HPDE6-E6E7 (cell line): Measurements from ENCODE around the gene TMEM267.
"Not testable (repeated sequence)": the region's sequence is repeated elsewhere in the genome, so short reads cannot be mapped to it uniquely, and the experiment has no call there.

Source experiments
- DNase-seq: peaks from one replicate; pipeline ENCODE4 v3.0.0; 2011; ENCODE audit warnings: missing footprints; ENCODE audit errors: extremely low spot score

The TMEM267 gene

DNA sequence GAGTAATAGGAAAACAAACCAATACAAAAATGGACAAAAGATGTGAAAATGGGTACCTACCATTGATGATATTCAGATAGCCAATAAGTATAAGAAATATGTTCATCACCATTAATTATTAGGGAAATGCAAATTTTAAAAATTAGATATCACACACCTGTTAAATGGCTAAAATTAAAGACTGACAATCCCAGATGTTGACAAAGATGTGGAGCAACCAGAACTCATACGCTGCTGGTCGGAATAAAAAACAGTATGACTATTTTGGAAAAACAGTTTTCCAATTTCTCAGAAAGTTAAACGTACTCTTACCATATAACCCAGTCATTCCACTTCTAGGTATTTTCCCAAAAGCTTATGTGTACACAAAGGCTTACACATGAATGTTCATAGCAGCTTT lies 27.1 kb downstream of the TMEM267 start:
- DNase-seq, result no peak

DNA sequence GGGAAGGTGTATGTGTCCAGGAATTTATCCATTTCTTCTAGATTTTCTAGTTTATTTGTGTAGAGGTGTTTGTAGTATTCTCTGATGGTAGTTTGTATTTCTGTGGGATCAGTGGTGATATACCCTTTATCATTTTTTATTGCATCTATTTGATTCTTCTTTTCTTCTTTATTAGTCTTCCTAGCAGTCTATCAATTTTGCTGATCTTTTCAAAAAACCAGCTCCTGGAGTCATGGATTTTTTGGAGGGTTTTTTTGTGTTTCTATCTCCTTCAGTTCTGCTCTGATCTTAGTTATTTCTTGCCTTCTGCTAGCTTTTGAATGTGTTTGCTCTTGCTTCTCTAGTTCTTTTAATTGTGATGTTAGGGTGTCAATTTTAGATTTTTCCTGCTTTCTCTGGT lies 42.1 kb downstream of the TMEM267 start:
- not testable (repeated sequence) for DNase-seq

DNA sequence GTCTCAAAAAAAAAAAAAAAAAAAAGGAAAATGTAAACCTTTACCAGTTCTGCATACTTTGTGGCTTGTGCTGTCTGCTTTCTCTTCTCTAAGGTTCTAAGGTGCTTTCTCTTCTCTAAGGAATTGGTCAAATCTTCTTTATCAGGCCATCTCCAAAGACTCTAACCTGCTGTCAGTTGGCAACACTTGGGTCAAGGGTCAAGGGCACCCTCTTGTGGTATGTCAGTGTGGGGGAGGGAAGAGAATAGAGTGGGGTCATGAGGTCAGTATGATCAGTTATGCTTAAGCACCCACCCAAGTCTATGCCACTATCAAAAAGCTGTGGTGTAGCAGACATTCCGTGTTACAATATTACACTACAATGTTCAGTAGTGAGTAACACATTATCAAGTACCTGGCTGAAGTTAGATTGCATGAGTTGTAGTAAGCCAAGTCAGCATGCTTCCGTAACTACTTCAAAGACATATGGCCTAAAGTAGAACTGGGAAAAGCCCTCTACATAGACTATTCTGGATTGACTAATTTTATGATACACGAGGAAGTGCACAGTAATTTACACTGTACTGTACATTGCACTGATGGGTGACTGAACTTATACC lies 46.5 kb downstream of the TMEM267 start:
- DNase-seq, result no peak

DNA sequence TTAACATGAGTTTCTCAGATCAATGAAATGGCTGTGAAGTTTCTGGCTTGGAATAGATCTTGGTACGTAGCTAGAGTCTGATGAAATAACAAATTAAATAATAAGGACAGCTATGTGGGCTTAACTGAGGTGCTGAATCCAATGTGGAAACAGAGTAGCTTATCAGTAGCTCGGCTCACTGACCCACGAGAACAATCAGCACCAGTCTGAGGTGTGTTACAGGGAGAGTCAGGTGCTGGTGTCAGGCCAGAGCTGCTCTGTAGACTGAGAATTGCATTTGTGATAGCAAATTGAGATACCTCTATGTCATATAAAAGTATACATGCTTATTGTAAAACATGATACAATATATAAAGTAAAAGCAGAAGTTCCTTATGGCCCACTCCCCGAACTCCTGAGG lies 50.3 kb downstream of the TMEM267 start:
- DNase-seq, result no peak

DNA sequence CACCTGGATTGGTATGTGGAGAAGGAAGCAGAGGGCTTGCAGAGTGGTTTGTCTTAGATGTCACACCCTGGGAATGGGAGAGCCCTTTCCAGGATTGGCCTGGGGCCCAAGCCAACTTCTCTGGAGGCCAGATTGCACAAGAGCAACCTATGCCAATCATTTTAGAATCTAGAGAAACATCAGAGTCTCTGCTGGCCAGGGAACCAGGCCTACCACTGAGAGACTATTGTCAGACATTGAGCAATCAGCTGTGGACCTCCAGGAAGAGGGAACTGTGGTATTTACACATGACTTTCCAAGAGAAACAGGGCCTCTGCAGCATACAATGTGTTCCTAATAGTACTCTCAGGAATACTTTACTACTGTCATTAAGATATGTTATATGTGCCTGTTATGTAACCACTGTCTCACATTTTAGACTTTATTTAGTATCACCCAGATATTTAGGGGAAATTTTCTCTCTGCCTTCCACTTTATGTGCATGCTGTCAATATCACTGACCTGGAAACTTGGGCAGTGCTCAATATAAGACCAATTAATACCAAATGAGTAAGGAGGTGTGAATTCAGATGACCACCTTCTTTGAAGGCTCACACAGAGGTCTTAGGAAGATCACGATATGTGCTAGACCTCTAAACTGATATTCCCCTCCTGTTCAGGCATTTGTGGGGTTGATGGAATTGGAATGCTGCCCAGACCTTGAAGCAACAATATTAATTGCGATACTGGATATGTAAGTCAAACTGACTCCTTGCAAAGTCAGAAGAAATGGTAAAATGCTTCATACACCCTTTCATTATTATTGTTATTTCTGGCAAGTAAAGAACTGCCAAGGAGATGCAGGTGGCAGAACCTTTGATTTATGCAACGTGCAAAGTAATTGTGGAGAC lies 50.9 kb downstream of the TMEM267 start:
- no peak for DNase-seq

DNA sequence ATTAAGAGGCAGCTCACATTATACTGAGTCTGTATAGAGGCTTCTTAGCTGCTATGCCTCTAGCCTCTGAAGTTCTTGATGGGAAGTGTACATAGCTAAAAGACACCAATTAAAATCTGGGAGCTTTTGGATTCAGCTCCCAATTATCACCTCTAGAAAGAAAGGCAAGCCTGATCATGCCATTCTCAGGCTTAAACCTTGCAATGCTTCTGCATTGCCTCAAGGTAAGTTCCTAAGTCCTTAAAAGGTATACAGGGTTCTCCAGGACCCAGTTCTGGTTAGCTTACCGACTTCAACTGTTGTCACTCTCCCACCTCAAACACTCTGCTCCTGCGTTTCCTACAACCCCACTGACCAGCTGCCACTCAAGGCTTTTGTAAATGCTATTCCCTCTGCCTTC lies 54.0 kb downstream of the TMEM267 start:
- no peak for DNase-seq

DNA sequence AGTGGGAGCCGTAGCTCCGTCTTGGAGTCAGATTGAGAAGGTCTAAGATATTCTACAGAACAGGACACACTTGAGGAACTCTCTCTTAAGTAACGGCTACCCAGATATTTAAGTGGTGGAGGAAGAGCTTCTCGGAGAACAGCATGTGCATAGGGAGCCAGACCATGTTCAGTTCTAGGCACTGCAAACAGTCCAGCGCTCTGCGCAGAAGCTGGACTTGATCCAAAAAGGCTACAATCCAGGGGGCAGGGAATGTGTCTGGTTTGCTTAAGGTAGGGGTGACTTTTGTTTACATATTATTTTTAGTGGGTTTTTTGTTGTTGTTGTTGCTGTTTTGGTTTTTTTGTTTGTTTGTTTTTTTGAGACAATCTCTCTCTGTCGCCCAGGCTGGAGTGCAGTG lies 54.6 kb downstream of the TMEM267 start:
- DNase-seq, result no peak

DNA sequence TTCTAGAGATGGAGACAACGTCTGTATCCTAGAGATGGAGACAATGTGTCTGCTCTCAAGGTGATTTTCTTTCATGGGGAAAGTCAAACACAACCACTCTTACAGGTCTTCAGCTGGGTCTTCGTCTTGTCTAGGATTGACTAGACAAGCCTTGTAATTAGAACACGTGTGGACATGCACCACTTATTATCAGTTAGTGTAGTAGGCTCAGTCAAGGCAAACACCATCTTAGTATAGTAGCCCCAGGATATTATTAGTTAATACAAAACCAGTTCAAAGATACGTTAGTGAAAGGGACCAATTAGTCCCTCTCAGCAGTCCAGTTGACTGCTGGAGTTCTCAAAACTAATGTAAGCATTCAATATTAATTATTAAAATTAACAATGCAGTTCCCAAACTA lies 56.4 kb downstream of the TMEM267 start:
- no peak for DNase-seq

DNA sequence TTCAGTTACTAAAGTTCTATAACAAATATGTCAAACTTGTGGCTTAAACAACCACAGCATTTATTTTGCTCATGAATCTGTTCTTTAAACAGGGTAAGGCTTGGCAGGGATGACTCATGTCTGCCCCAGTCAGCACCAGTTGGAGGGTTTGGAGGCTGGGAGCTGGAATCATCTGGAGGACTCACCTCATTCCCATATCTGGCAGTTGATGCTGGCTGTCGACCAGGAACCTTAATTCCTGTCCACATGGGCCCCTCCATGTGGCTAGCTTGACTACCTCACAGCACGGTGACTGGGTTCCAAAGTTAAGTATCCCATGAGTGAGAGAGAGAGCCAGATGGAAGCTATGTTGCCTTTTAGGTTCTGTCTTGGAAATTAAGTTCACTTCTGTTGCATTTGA lies 57.7 kb downstream of the TMEM267 start:
- no peak for DNase-seq

DNA sequence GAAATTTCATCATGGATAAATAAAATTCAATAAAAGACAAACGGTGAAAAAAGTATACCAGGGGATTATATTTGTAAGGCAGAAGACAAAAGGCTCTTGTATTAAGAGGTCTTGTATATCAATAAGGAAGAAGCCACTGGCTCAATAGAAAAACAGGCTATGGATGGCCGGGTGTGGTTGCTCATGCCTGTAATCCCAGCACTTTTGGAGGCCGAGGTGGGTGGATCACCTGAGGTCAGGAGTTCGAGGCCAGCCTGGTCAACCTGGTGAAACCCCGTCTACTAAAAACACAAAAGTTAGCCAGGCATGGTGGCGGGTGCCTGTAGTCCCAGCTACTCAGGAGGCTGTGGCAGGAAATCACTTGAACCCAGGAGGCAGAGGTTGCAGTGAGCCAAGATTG lies 60.6 kb downstream of the TMEM267 start:
- not testable (repeated sequence) for DNase-seq

DNA sequence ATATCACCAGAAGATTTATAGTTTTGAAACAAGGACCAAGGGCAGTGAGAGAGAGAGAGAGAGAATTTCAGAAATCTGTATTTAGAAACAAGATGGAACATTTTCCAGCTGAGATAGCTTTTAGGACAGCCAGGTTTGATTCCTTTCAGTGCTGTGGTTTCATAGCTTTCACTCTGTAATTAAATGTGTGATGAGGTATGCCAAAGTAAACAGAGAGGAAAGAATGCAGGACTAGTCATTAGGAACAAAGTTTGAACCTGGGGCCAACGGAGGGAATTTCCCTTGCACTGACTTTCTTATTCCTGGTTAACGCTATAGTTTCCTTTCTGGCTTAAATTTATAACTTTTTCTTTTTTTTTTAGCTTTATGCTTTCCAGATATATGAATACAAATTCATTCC lies 61.5 kb downstream of the TMEM267 start:
- DNase-seq, result peak; percentile 64

DNA sequence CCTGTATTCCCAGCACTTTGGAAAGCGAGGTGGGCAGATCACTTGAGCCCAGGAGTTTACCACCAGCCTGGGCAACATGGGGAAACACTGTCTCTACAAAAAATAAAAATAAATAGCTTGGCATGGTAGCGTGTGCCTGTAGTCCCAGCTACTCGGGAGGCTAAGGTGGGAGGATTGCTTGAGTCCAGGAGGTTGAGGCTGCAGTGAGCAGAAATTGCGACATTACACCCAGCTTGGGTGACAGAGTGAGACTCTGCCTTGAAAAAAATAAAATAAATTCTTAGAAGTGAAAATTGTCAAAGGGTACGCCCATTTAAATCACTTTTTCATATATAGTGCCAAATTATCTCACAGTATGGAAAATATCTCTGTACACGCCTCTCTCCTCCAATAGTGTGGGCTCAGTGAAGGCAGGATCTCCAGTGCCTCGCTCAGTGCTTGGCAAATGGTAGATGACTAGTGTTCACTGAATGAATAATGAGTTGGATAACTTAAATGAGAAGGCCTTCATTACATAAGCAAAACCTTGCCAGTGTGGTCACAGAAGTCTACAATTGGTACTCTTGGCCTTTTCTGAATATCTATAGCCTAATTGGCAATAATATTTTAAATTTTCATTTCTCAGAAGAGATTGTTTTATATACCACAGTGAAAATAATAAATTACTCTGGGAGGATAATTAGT lies 62.1 kb downstream of the TMEM267 start:
- DNase-seq, result no peak

DNA sequence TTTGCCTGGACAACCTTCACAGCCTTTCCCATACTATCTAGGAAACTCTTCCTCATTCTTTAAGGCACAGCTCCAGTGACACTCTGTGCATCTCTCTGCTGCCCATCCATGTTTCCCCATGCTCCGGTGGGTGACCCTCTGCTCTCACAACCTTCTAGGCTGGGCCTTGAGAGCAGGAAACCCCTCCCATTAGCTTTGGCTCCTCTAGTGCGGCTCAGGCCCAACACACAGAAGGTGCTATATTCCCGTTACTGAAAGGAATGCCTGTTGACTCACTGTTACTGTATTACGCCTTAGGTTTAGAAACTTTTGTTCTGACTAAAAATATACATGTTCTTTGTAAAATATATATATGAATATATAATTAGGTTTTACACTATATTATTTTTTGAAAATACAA lies 63.4 kb downstream of the TMEM267 start:
- no peak for DNase-seq

DNA sequence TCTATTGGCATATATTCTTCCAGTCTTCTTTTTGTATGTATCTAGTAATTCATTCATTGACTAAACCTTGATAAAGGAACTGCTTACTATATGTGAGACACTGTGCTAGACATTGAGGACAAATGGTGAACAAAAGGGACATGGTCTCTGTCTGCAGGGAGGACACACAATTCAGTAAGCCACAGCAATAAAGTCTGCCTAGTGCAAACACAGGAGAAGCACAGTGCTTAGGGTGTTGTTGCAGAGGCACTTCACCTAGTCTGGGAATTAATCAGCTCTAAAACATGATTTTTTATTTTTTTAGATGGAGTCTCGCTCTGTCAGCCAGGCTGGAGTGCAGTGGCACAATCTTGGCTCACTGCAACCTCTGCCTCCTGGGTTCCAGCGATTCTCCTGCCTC lies 65.1 kb downstream of the TMEM267 start:
- DNase-seq, result no peak

DNA sequence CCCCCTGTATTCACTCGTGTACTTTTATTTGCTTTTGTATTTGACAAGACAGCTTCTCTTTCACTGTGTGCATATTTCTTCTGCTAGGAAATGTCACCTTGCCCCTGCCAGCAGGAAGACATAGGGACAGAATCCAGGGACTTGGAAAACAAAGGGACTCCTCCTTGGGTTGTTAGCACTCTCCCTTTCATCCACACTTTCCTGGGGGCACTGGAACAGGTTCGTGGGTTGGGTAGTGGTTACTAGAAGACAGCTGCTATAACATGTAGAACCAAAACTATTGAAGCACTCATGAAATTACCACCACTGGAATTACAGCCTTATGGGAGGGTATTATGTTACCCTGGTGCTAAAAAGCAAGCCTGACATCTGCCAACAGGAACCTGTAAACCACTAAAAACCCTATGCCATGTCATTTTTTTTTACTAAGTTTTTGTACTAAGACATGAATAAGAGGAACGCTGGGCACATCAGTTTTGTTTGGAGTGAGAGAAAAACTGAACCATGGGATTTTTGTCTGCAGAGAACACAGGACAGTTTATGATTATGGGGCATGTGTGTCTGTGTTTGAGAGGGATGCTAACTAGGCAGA lies 66.8 kb downstream of the TMEM267 start:
- no peak for DNase-seq

DNA sequence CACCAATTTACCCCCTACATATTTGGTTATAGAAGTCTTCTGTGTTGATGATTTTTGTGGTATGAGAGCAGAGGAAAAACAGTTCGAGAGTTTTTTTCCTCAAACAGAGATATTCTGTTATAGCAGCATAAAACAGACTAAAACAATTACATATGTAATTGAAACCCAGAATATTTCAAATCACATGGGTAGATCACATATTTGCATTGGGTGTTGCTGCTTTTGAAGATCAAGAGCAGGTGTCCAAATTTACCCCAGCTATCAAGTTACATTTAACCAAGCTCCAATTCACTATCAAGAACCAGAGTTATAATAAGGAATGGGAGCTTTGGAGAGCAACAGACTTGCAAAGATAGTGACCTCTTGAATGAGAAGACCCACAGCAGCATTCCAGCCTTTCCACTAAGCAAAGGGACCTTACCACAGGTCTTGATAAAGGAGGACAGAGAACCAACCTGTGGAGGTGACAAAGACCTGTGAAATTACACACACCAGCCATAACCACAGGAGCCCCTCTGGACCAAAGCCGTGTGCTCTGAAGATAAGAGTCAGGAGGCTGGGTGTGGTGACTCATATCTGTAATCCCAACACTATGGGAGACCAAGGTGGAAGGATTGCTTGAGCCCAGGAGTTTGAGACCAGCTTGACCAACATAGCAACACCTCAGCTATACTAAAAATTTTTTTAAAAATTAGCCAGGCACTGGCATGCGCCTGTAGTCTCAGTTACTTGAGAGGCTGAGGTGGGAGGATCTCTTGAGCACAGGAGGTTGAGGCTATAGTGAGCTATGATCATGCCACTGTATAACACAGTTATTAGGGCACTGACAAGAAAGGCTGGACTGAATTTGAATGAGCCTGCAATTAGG lies 67.5 kb downstream of the TMEM267 start:
- DNase-seq, result no peak

DNA sequence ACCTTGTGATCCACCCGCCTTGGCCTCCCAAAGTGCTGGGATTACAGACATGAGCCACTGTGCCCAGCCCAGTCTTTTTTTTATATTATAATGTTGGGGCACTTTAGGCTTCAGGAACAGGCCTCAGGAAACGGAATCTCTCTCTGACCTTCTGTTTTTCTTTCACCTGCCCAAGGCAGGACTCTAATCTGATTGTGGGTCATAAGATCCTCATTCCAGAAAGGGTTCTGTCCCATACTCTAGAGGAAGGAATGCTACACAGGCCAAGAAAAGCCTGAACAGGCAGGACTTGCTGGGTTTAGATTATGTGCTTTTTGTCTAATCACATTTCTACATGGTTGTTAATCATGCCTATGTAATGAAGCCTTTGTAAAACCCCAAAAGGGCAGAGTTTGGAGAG lies 69.7 kb downstream of the TMEM267 start:
- no peak for DNase-seq

DNA sequence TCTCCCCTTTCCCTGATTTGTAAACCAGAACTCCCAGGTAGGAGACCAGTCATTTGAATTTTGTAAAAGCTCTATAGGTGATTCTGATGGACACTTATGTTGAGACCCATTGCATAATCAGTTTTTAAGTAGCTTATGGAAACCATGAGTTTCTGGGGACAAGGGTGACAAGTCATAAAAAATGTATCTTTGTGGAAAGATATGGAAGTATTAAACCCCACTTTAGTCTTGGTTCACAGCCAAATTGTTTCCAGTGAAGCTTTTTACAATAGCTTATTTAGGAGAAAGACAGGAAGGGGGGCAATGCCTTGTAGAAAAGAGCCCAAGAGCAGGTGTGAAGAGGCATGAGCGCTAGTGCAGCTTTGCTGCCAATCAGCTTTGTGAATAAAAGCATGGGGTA lies 71.0 kb downstream of the TMEM267 start:
- no peak for DNase-seq

DNA sequence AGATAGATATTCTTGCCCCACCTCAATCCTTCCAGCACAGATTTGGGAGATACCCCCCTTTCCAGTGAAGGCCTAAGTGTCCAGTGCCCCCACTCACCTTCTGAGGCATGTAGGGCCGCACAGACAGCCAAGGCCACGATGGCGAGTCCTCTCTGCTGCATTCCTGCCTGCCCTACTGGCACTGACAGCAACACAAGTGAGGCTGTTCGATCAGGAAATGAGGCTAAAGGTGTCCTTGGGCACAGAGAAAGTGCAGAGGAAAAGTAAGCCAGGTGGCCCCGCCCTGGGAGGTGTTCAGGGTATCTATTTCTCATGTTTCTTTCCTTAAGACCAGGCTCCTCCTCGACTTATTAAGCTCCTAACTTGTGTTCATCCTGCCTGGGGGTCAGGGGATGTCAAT lies 71.5 kb downstream of the TMEM267 start, which contains the start of gene CCL28:
Gene CCL28, minus strand, starts transcription at position 236 of the 400 bp plus-strand sequence. Its CDS starts 75 bp downstream, at position 161.
- DNase-seq, result no peak

DNA sequence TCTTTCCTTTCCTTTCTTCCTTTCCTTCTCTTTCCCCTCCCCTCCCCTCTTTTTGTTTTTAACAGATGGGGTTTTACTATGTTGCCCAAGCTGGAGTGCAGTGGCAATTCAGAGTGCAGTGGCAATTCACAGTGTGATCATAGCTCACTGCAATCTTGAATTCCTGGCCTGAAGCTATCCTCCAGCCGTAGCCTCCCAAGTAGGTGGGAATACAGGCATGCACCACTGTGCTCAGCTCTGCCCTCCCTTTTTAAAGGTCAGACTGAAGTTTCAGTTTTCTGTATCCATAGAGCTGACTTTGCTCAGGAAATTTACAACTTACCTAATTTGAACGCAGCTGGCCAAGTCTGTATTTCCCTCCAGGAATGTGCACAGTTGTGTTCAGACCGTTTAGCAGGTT lies 72.2 kb downstream of the TMEM267 start:
- no peak for DNase-seq

DNA sequence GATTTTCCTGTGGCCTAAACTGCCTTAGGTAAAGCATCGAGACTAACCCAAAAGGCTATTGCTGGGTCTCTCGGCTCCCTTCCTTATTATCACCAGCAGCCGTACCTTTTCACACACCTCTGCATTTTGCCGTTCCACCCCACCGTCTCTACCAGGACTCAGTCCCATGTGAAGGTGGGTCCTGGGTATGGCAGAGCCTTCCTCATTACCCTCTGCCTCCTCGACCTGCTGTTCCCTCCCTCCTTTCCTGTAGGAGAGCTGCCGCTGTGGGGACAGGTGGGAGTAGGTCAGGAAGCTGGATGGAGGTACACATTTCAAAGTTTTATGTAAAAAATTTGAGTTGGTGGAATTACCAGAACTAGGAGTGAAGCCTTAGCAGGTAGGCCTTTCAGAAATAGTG lies 73.3 kb downstream of the TMEM267 start:
- DNase-seq, result no peak
